Endodermal cell (in vitro differentiated cells): Measurements from ENCODE around the gene FTO. TPM values are rescaled to one million over a fixed set of nuclear protein-coding genes. Genes with fewer than 3 reads are reported as not detected.
"Not testable (repeated sequence)": the region's sequence is repeated elsewhere in the genome, so short reads cannot be mapped to it uniquely, and the experiment has no call there.

Source experiments
- DNase-seq: peaks from one replicate; pipeline ENCODE4 v3.0.0-alpha.2; 2017
- H3K27ac ChIP-seq: 2 replicates; pipeline ENCODE4 v1.5.1; 2013; ENCODE audit warnings: mild to moderate bottlenecking, low read depth, low read length, moderate library complexity
- H3K27me3 ChIP-seq: 2 replicates; pipeline ENCODE4 v1.6.1; 2013; ENCODE audit warnings: mild to moderate bottlenecking, low read length, moderate library complexity; ENCODE audit not compliant: insufficient read depth, control insufficient read depth, poor library complexity, severe bottlenecking
- H3K36me3 ChIP-seq: 2 replicates; pipeline ENCODE4 v1.7.0; 2013; ENCODE audit warnings: mild to moderate bottlenecking, low read length, moderate library complexity; ENCODE audit not compliant: control insufficient read depth, insufficient read depth
- H3K4me1 ChIP-seq: one replicate; pipeline ENCODE4 v1.7.0; 2013; ENCODE audit warnings: low read length; ENCODE audit not compliant: control insufficient read depth, insufficient read depth
- H3K4me3 ChIP-seq: 2 replicates; pipeline ENCODE4 v1.5.1; 2013; ENCODE audit warnings: mild to moderate bottlenecking, low read length, moderate library complexity
- H3K9ac ChIP-seq: 2 replicates; pipeline ENCODE4 v1.6.1; 2013; ENCODE audit warnings: mild to moderate bottlenecking, low read length, moderate library complexity; ENCODE audit not compliant: poor library complexity, severe bottlenecking; ENCODE audit errors: extremely low read depth
- H3K9me3 ChIP-seq: 2 replicates; pipeline ENCODE4 v1.6.1; 2013; ENCODE audit warnings: mild to moderate bottlenecking, low read length, moderate library complexity; ENCODE audit not compliant: control insufficient read depth
- H3K27ac Mint-ChIP-seq: 2 replicates; pipeline ENCODE4 v1.8.0; 2020; ENCODE audit warnings: mixed read lengths
- H3K27me3 Mint-ChIP-seq: 2 replicates; pipeline ENCODE4 v1.8.0; 2021; ENCODE audit warnings: mild to moderate bottlenecking, mixed read lengths; ENCODE audit not compliant: insufficient read depth
- H3K36me3 Mint-ChIP-seq: 2 replicates; pipeline ENCODE4 v1.8.0; 2020; ENCODE audit warnings: low read depth, mixed read lengths
- H3K4me1 Mint-ChIP-seq: 2 replicates; pipeline ENCODE4 v1.8.0; 2020; ENCODE audit warnings: mixed read lengths
- H3K4me3 Mint-ChIP-seq: 2 replicates; pipeline ENCODE4 v1.8.0; 2020; ENCODE audit warnings: mild to moderate bottlenecking, moderate library complexity, mixed read lengths
- H3K9me3 Mint-ChIP-seq: 2 replicates; pipeline ENCODE4 v1.8.0; 2020; ENCODE audit warnings: mild to moderate bottlenecking, mixed read lengths
- CTCF ChIP-seq: fragments of 200-600 bp; sonication (generic); conservative IDR thresholded peaks from 2 replicates; pipeline ENCODE4 v1.5.0; 2021; ENCODE audit warnings: antibody characterized with exemption, mild to moderate bottlenecking
- WGBS, 2 experiments: methylation state at CpG; one replicate each; pipeline versions ENCODE4 v1.1.5 to v1.1.7; 2013; ENCODE audit warnings: missing lambda C conversion rate in 2 of 2, mixed read lengths in 1 of 2; ENCODE audit not compliant: insufficient coverage in 1 of 2, insufficient read length in 1 of 2; 5-methylcytosine and 5-hydroxymethylcytosine counted together
- total RNA-seq, 2 donors: library from RNA; stranded (reverse); fragmentation: NEBNext Ultra II Directional in 1 of 2; extraction: Animal tissue kit (Norgen Biotek cat#: 25700) in 1 of 2; gene quantifications; 2 replicates in 1 of 2; 3 replicates in 1 of 2; pipeline ENCODE4 v1.2.1, GENCODE V29; 2021

FTO gene
- total RNA-seq, 2 donors from 2014 or later, result 80.3 to 102 TPM

- WGBS, 2 experiments, result 86 to 100% methylated on average over 3 to 4 of the region's 4 CpGs
These were observed 180.8 kb downstream of the FTO start for GRCh38 chr16:53884748-53885147.

GRCh38 chr16:53886482-53887378 is 182.8 kb downstream of the FTO start:
- Mint-ChIP-seq H3K4me1 (no peaks in the 10 kb centered on the region), H3K27me3 (no peaks in the 10 kb centered on the region), H3K9me3 (no peaks in the 10 kb centered on the region), H3K27ac (no peak overlapping the region), H3K4me3 (no peak overlapping the region), H3K36me3 (peaks cover 17% of the 10 kb centered on the region)
- Histone ChIP-seq H3K4me3 (no peak overlapping the region), H3K9me3 (peaks cover 5% of the 10 kb centered on the region), H3K36me3 (no peaks in the 10 kb centered on the region), H3K4me1 (no peaks in the 10 kb centered on the region), H3K27ac (no peak overlapping the region), H3K27me3 (no peaks in the 10 kb centered on the region), H3K9ac (no peak overlapping the region)
- no peak for DNase-seq
- no peak for TF ChIP-seq CTCF
- 93 to 96% methylated on average over 4 to 7 of the region's 7 CpGs for WGBS, 2 experiments

More at GRCh38 chr16:53884748-53885147, 180.8 kb downstream of the FTO start:
- Mint-ChIP-seq H3K27ac (no peak overlapping the region), H3K4me3 (no peak overlapping the region), H3K27me3 (no peaks in the 10 kb centered on the region), H3K36me3 (peaks cover 26% of the 10 kb centered on the region), H3K4me1 (no peaks in the 10 kb centered on the region), H3K9me3 (no peaks in the 10 kb centered on the region)
- no peak for DNase-seq
- Histone ChIP-seq H3K36me3 (peaks cover 3% of the 10 kb centered on the region), H3K27ac (no peak overlapping the region), H3K9me3 (peaks cover 5% of the 10 kb centered on the region), H3K27me3 (no peaks in the 10 kb centered on the region), H3K4me3 (no peak overlapping the region), H3K4me1 (no peaks in the 10 kb centered on the region), H3K9ac (no peak overlapping the region)
- TF ChIP-seq CTCF, result no peak

- Histone ChIP-seq H3K27ac (no peak overlapping the region), H3K4me1 (no peaks in the 10 kb centered on the region), H3K27me3 (no peaks in the 10 kb centered on the region), H3K4me3 (no peak overlapping the region), H3K9ac (no peak overlapping the region), H3K9me3 (peaks cover 5% of the 10 kb centered on the region), H3K36me3 (no peaks in the 10 kb centered on the region)
- TF ChIP-seq CTCF, result no peak
- Mint-ChIP-seq H3K9me3 (no peaks in the 10 kb centered on the region), H3K4me1 (peaks cover 4% of the 10 kb centered on the region), H3K36me3 (peaks cover 15% of the 10 kb centered on the region), H3K27ac (no peak overlapping the region), H3K4me3 (no peak overlapping the region), H3K27me3 (no peaks in the 10 kb centered on the region)
- 95 to 100% methylated on average over 2 of the region's 3 CpGs for WGBS, 2 experiments
- DNase-seq, result no peak
These were observed 184.3 kb downstream of the FTO start for GRCh38 chr16:53888222-53888621.

GRCh38 chr16:53890877-53891276 is 186.9 kb downstream of the FTO start:
- H3K4me3 ChIP-seq, H3K9me3 ChIP-seq, H3K9me3 Mint-ChIP-seq, H3K36me3 Mint-ChIP-seq, H3K4me1 ChIP-seq, H3K9ac ChIP-seq, H3K27ac Mint-ChIP-seq, DNase-seq, H3K27me3 ChIP-seq, H3K27ac ChIP-seq, H3K27me3 Mint-ChIP-seq, H3K4me3 Mint-ChIP-seq, H3K36me3 ChIP-seq: not testable (repeated sequence)
- H3K4me1 Mint-ChIP-seq, result peaks cover 12% of the 10 kb centered on the region
- whole genome bisulfite sequencing, 2 experiments, result 91% methylated on average over 8 of the region's 8 CpGs; no CpG with 5 or more reads in 1 of the 2 experiments
